HUDEP-2 (cell line): ENCODE data around the gene AZU1.

Source experiments
- DNase-seq, 76 experiments: peaks; one replicate each; lab custom pipeline; 2025; ENCODE audit not compliant: unreplicated experiment in 76 of 76; lab: John Stamatoyannopoulos, UW

AZU1 gene

GRCh38 chr19:827710-828321 is at the start of gene AZU1:
TSS of gene AZU1 (plus strand) at chr19:827837. CDS start at chr19:827847, 10 bp downstream.
- peak in 61 of 76 experiments; percentile 36 to 80 (median 65) for DNase-seq

- no peak for DNase-seq
Measured at GRCh38 chr19:778910-779653, 48.6 kb upstream of the AZU1 start.

- DNase-seq = no peak
Measured at GRCh38 chr19:780935-781334, 46.7 kb upstream of the AZU1 start.

- no peak for DNase-seq
Measured at GRCh38 chr19:781800-782184, 45.8 kb upstream of the AZU1 start.

GRCh38 chr19:782185-782877 is 45.3 kb upstream of the AZU1 start:
- no peak for DNase-seq

GRCh38 chr19:782878-783668 is 44.6 kb upstream of the AZU1 start:
- DNase-seq = no peak

GRCh38 chr19:784541-784940 is 43.1 kb upstream of the AZU1 start:
- no peak for DNase-seq

- DNase-seq = no peak
Measured at GRCh38 chr19:787536-787935, 40.1 kb upstream of the AZU1 start.

GRCh38 chr19:788686-788982 is 39.0 kb upstream of the AZU1 start:
- no peak for DNase-seq

- DNase-seq = no peak
Measured at GRCh38 chr19:788983-789700, 38.5 kb upstream of the AZU1 start.

GRCh38 chr19:789701-790060 is 38.0 kb upstream of the AZU1 start:
- no peak for DNase-seq

GRCh38 chr19:791007-791566 is 36.5 kb upstream of the AZU1 start:
- no peak for DNase-seq

- DNase-seq = peak in 69 of 76 experiments; percentile 41 to 97 (median 81)
Measured at GRCh38 chr19:791567-792305, 35.9 kb upstream of the AZU1 start.

GRCh38 chr19:792306-792885 is 35.2 kb upstream of the AZU1 start:
- peak in 21 of 76 experiments; percentile 33 to 74 (median 50) for DNase-seq

GRCh38 chr19:793806-794205 is 33.8 kb upstream of the AZU1 start:
- DNase-seq = no peak

- no peak for DNase-seq
Measured at GRCh38 chr19:795073-795611, 32.5 kb upstream of the AZU1 start.

- no peak for DNase-seq
Measured at GRCh38 chr19:795691-796581, 31.7 kb upstream of the AZU1 start.
